GM12873 (cell line): Measurements from ENCODE around the gene MYO18A.

Experiments used
- TF ChIP-seq, protein P1 (sequence below): IDR thresholded peaks from 2 replicates; pipeline ENCODE4 v1.5.1; 2012; ENCODE audit warnings: low read depth, mild to moderate bottlenecking, moderate library complexity, low read length, control low read depth; ENCODE audit not compliant: insufficient read depth; ENCODE audit errors: missing control alignments

Gene MYO18A

GRCh38 chr17:29114141-29114540 is 66.1 kb downstream of the MYO18A start:
- TF ChIP-seq, protein P1, sequence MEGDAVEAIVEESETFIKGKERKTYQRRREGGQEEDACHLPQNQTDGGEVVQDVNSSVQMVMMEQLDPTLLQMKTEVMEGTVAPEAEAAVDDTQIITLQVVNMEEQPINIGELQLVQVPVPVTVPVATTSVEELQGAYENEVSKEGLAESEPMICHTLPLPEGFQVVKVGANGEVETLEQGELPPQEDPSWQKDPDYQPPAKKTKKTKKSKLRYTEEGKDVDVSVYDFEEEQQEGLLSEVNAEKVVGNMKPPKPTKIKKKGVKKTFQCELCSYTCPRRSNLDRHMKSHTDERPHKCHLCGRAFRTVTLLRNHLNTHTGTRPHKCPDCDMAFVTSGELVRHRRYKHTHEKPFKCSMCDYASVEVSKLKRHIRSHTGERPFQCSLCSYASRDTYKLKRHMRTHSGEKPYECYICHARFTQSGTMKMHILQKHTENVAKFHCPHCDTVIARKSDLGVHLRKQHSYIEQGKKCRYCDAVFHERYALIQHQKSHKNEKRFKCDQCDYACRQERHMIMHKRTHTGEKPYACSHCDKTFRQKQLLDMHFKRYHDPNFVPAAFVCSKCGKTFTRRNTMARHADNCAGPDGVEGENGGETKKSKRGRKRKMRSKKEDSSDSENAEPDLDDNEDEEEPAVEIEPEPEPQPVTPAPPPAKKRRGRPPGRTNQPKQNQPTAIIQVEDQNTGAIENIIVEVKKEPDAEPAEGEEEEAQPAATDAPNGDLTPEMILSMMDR: no peak

DNA sequence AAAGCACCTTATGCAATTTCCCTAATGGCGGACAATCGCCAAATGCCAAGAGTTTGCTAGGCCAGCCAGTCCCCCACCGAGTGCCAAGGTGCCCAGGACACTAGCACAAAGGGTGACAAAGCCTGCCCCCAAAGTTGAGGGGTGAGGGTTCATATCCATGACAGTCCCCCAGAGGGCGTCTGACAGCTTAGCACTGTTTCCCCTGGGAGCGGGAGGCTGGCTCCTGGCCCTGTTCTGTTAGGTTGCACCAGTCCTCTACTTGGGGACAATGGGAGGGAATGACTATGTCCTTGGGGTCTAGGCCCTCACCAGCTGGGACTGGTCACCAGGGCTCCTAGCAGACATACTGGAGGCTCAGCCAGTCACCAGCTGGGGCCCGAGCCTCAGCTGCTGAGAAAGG is 66.9 kb downstream of the MYO18A start:
- TF ChIP-seq, protein P1: no peak

- TF ChIP-seq, protein P1: no peak
Measured at GRCh38 chr17:29112771-29113295, 67.4 kb downstream of the MYO18A start.

GRCh38 chr17:29111816-29112499 is 68.2 kb downstream of the MYO18A start:
- TF ChIP-seq, protein P1: peak; percentile 94

DNA sequence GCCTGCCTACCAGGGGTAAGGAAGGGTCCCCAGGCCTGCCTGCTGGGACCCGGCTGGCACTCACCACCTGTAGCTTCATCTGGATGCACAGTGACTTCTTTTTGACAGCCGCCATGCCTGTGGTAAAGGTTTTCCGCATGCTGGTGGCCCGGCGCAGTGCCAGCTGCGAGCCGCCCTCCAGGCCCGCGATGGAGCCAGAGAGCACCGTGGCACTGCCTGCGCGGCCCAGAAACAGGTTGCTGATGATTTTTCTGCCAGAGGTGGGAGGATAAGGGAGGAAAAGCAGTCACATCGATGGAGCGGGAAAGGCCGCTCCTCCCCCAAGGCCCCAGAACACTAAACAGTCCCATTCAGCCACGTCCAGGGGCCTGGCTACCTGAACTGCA is 69.8 kb downstream of the MYO18A start:
- TF ChIP-seq, protein P1: no peak

DNA sequence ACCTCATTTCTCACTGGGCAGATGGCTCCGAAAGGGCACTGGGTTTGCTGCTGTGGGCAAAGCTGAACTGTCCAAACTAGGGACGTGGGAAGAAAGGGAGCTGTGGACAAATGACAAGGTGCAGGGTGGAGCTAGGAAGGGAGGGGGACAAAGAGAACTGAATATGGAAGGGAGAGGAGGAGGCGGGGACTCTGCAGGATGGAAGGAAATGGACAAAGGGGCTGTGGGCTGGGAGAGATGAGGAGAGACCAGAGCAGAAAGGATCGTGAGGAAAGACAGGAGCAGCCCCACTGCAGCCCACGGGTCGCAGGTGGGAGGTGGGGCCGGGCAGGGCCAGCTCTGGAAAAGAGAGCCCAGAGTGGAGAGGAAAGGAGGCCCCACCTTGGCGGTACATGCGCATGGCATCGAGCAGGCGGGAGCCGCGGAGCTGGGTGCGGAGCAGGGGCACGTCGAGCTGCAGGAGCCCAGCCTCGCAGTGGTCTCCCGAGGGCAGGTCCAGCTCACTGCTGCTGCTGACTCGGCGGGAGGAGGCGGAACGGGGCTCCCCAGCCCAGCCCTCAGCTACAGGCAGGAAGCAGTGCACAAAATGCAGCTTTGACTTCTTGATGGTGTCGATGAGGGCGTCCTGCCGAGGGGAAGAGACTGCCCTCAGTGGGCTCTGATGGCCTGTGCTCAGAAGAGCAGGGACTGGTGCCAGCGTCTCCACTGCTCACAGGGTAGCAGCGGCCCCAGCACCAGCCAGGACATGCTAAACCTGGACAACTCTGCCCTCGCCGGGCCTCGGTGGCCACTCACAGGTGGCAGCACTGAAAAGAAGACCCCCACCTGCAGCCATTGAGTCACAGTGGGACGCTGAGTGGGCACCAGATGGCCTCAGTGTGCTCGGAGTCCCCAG is 70.5 kb downstream of the MYO18A start:
- TF ChIP-seq, protein P1: no peak

GRCh38 chr17:29108823-29109476 is 71.2 kb downstream of the MYO18A start:
- TF ChIP-seq, protein P1: no peak
